HG02588 (cell line): ENCODE data around the gene PRKCD.
A peak's percentile ranks its signal among the peaks of the same experiment; 100 is the strongest.

Experiments used
- ATAC-seq: cut with Tn5 transposase; IDR thresholded peaks from one replicate; pipeline ENCODE4 v1.9.1; 2021; ENCODE audit warnings: mild to moderate bottlenecking, moderate library complexity; ENCODE audit not compliant: unreplicated experiment

PRKCD gene

GRCh38 chr3:53160660-53161449 lies at the start of gene PRKCD:
Gene PRKCD (plus strand): TSS chr3:53161209. CDS start chr3:53178423, 17,214 bp downstream.
- ATAC-seq, result peak; percentile 43

- ATAC-seq, result no peak
These were observed 49.2 kb upstream of the PRKCD start for GRCh38 chr3:53111822-53112221.

- ATAC-seq, result no peak
These were observed 47.6 kb upstream of the PRKCD start for GRCh38 chr3:53113293-53114010.

- ATAC-seq, result peak; percentile 62
These were observed 47.0 kb upstream of the PRKCD start for GRCh38 chr3:53114011-53114400.

- no peak for ATAC-seq
These were observed 46.5 kb upstream of the PRKCD start for GRCh38 chr3:53114412-53115074.

DNA sequence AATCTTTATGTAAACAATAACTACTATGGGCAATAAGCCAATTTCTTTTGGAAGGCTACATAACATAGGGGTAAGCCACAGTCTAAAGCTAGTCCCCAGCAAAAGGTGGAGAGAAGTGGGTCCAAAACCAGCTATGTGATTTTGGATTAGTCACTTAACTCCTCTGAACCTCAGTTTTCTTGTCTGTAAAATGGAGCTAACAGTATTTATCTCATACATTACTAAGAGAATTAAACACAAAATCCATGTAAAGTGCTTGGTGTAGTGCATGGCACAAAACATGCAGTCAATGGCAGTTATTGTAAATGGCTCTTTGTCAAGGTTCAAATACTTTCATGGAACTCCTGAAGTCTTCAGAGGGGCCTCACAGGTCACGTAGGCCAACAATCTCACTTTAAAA lies 44.1 kb upstream of the PRKCD start:
- no peak for ATAC-seq

DNA sequence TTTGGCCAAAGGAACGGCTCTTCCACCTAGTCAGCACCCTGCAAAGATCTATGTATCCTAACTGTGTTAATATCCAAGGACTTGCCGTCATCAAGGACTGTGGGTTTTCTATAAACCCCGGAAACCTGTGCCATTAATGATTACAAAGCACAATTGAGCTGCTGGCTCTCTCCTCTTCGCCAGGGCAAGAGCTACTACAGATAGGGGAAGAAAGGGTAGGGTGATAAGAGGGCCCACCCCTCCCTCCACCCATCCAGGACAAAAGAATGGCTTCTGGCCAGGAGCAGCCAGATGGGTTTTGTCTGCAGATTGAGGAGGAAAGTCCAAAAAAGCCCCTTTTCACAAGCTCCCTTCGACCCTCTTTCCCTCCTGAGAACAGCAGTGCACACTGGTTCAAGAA lies 40.7 kb upstream of the PRKCD start:
- ATAC-seq, result no peak

GRCh38 chr3:53122255-53122932 lies 38.6 kb upstream of the PRKCD start:
- no peak for ATAC-seq

GRCh38 chr3:53122933-53123305 lies 38.1 kb upstream of the PRKCD start:
- no peak for ATAC-seq

- ATAC-seq, result no peak
These were observed 37.5 kb upstream of the PRKCD start for GRCh38 chr3:53123510-53123909.

- no peak for ATAC-seq
These were observed 37.1 kb upstream of the PRKCD start for GRCh38 chr3:53123953-53124352.

DNA sequence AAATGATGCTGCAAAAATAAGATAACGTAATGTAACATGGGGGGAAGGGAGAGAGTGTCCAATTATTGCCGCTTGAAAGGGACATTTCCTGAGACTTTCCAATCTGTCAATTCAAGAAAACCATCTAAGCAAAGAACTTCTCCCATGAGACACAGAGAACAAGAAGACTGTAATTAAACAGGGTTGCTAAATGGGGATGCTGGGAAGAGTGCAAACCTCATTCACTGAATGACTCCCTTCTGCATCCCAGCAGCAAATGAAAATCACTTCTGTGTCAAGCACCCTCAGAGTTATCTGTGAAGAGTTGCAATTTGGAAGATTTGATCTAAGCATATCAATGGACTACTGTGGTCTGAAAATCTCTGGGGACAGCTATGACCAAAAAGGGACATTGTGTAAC lies 34.4 kb upstream of the PRKCD start:
- ATAC-seq, result no peak

DNA sequence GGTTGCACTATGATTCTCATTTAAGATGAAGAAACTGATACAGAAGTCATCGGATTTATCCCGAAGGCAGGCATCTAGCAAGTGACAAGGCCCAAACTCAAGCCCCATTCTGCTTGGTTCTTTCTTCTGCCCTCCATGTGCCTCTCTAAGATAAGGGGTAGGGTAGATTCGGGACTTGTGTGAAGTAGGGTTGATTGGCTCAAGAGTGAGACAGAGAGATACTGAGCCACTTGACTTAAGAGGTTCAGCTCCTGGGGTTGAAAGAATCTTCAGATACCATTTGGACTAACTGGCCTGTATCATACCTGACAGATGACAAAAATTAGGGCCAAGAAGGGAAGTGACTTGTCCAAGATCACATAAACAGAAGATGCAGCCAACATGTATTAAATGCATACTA lies 31.7 kb upstream of the PRKCD start:
- ATAC-seq, result no peak

DNA sequence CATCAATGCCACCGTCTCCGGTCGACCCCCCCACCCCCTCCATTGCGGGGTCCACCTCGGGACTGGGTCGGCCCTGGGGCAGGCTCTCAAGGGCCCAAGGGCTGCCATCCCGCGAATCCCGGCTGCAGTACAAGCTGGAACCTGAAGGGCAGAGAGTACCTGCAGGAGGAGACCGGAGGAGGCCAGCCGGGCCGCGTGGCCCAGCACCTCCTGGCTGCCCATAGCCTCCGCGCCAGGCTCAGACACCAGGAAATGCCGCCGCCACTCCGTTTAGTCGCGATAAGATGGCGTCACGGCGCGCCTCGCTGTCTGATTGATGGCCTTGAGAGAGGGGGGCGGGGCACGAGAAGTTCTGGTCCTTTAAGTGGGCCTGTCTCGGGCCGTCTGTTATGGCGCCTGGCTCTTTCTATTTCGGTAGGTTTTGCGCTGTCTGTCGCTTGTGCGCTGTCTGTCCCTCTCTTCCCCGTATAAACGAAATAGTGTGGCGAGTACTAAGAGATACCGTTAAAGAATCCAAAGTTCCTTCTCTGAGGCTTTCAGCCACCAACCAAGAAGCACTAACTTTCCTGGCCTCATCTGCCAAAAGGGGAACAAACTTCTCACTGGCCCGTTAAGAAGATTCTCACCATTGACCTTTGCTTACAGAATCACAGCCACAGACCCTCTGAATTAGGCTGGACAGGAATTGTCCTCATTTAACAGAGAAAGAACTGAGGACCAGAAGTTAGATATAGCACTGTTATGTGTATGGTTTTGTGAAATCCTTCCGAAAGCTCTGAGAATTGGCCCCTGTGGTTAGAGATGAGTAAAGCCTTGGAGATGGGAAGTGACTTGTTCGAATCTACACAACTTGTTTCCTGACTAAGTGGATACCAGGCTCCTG lies 30.6 kb upstream of the PRKCD start, which contains the start of gene RFT1:
Gene RFT1, minus strand, starts transcription at position 257 of the 883 bp plus-strand sequence. Its CDS starts 35 bp downstream, at position 222.
- peak; percentile 81 for ATAC-seq

- ATAC-seq, result no peak
These were observed 29.9 kb upstream of the PRKCD start for GRCh38 chr3:53131096-53131495.

DNA sequence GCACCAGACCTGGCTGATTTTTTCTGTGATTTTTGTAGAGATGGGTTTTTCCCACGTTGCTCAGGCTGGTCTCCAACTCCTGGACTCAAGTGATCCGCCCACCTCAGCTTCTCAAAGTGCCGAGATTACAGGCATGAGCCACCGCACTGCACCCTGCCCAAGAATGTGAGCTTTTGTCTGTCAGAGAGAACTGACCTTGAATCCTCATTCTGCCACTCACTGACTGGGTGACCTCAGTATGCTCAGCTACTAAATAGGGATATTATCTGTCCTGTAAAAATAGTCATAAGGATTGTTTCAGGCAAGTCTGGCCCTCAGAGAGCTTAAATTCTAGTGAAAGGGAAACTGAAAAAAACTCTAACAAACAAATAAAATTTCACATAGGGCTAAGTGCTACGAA lies 28.7 kb upstream of the PRKCD start:
- no peak for ATAC-seq

- peak; percentile 41 for ATAC-seq
These were observed 26.3 kb upstream of the PRKCD start for GRCh38 chr3:53134631-53135232.

- no peak for ATAC-seq
These were observed 23.8 kb upstream of the PRKCD start for GRCh38 chr3:53137221-53137620.

- no peak for ATAC-seq
These were observed 23.1 kb upstream of the PRKCD start for GRCh38 chr3:53137835-53138446.
